HepG2 (cell line): ENCODE measurements around the gene VPS52. TPM values are rescaled to one million over a fixed set of nuclear protein-coding genes. Genes with fewer than 3 reads are reported as not detected.

Source experiments
- HDAC1 ChIP-seq: sonication (generic); formaldehyde crosslinking; IDR thresholded peaks from 2 replicates; pipeline ENCODE4 v1.5.1; 2020; ENCODE audit warnings: mild to moderate bottlenecking, missing genetic modification reagents
- NFIC ChIP-seq: IDR thresholded peaks from 2 replicates; pipeline ENCODE4 v1.6.1; 2012; ENCODE audit warnings: mild to moderate bottlenecking, low read length, inconsistent platforms
- ONECUT2 ChIP-seq: sonication (generic); formaldehyde crosslinking; IDR thresholded peaks from 2 replicates; pipeline ENCODE4 v1.4.0; 2020; ENCODE audit warnings: missing genetic modification reagents
- PHF5A ChIP-seq: IDR thresholded peaks from one replicate; pipeline ENCODE4 v1.6.1; 2018; ENCODE audit warnings: low read depth, missing genetic modification reagents; ENCODE audit not compliant: unreplicated experiment
- POLR2A ChIP-seq, 2 experiments: IDR thresholded peaks; 2 replicates each; pipeline ENCODE4 v1.6.1; 2011; ENCODE audit warnings: low read depth in 2 of 2, low read length in 2 of 2, mild to moderate bottlenecking in 1 of 2, moderate library complexity in 1 of 2; ENCODE audit not compliant: insufficient read depth in 1 of 2
- PREB ChIP-seq: sonication (generic); formaldehyde crosslinking; IDR thresholded peaks from 2 replicates; pipeline ENCODE4 v1.4.0; 2020; ENCODE audit warnings: missing genetic modification reagents
- RELA ChIP-seq: sonication (generic); formaldehyde crosslinking; IDR thresholded peaks from 2 replicates; pipeline ENCODE4 v1.4.0; 2020; ENCODE audit warnings: missing genetic modification reagents
- SALL1 ChIP-seq: sonication (generic); formaldehyde crosslinking; IDR thresholded peaks from 2 replicates; pipeline ENCODE4 v1.8.0; 2022; ENCODE audit warnings: mild to moderate bottlenecking, missing genetic modification reagents
- SATB2 ChIP-seq: sonication (generic); formaldehyde crosslinking; IDR thresholded peaks from 2 replicates; pipeline ENCODE4 v1.5.0; 2020; ENCODE audit warnings: missing genetic modification reagents
- YY1 ChIP-seq: IDR thresholded peaks from 2 replicates; pipeline ENCODE4 v1.6.1; 2011; ENCODE audit warnings: low read length, low read depth, moderate library complexity, mild to moderate bottlenecking; ENCODE audit not compliant: insufficient read depth, insufficient replicate concordance
- ZFP82 ChIP-seq: sonication (generic); formaldehyde crosslinking; IDR thresholded peaks from 2 replicates; pipeline ENCODE4 v1.5.1; 2020; ENCODE audit warnings: mild to moderate bottlenecking, missing genetic modification reagents, borderline replicate concordance
- ZFP90 ChIP-seq: sonication (generic); formaldehyde crosslinking; IDR thresholded peaks from 2 replicates; pipeline ENCODE4 v1.8.0; 2022; ENCODE audit warnings: missing genetic modification reagents, mild to moderate bottlenecking, inconsistent platforms, borderline replicate concordance
- ZNF263 ChIP-seq: sonication (generic); formaldehyde crosslinking; IDR thresholded peaks from 2 replicates; pipeline ENCODE4 v1.4.0; 2020; ENCODE audit warnings: missing genetic modification reagents
- ZNF367 ChIP-seq: sonication (generic); formaldehyde crosslinking; IDR thresholded peaks from 2 replicates; pipeline ENCODE4 v1.4.0; 2020; ENCODE audit warnings: missing genetic modification reagents, borderline replicate concordance
- ZNF446 ChIP-seq: sonication (generic); formaldehyde crosslinking; IDR thresholded peaks from 2 replicates; pipeline ENCODE4 v1.5.0; 2020; ENCODE audit warnings: mild to moderate bottlenecking, missing genetic modification reagents
- ZNF879 ChIP-seq: sonication (generic); formaldehyde crosslinking; IDR thresholded peaks from 2 replicates; pipeline ENCODE4 v1.8.1; 2023; ENCODE audit warnings: missing genetic modification reagents
- ZSCAN21 ChIP-seq: sonication (generic); formaldehyde crosslinking; IDR thresholded peaks from 2 replicates; pipeline ENCODE4 v1.8.0; 2022; ENCODE audit warnings: mild to moderate bottlenecking, missing genetic modification reagents, moderate library complexity, borderline replicate concordance
- polyA plus RNA-seq, 8 experiments: library from polyadenylated mRNA; depleted of rRNA in 3 of 8; stranded (reverse) in 7 of 8; unstranded in 1 of 8; fragments of >200 nt; fragmentation: Illumina TruSeq in 4 of 8; extraction: Trizol in 4 of 8; gene quantifications; 2 replicates each; pipeline versions ENCODE4 v1.2.1 to v1.2.3, GENCODE V29; 2011 to 2016; ENCODE audit warnings: low read depth in 4 of 8, missing spikeins in 1 of 8, mixed read lengths in 1 of 8; ENCODE audit not compliant: insufficient read depth in 1 of 8
- total RNA-seq, 5 experiments: library from RNA; depleted of rRNA; stranded (reverse); fragments of >200 nt; fragmentation: Illumina TruSeq; extraction: Trizol; gene quantifications; 2 replicates each; pipeline ENCODE4 v1.2.3, GENCODE V29; 2016; ENCODE audit warnings: low read depth in 1 of 5
- TF ChIP-seq, protein P1 (sequence below): sonication (generic); formaldehyde crosslinking; IDR thresholded peaks from 2 replicates; pipeline ENCODE4 v1.9.0; 2022; ENCODE audit warnings: missing genetic modification reagents, mild to moderate bottlenecking, borderline replicate concordance
- TF ChIP-seq, protein P2 (sequence below): sonication (generic); formaldehyde crosslinking; IDR thresholded peaks from 2 replicates; pipeline ENCODE4 v1.5.0; 2020; ENCODE audit warnings: mild to moderate bottlenecking, missing genetic modification reagents
- TF ChIP-seq, protein P3 (sequence below): IDR thresholded peaks from 2 replicates; pipeline ENCODE4 v1.6.1; 2016; ENCODE audit warnings: missing biosample characterization, missing genetic modification reagents, low read depth
- TF ChIP-seq, protein P4 (sequence below): sonication (generic); formaldehyde crosslinking; IDR thresholded peaks from 2 replicates; pipeline ENCODE4 v1.5.1; 2020; ENCODE audit warnings: missing genetic modification reagents, mild to moderate bottlenecking, borderline replicate concordance
- TF ChIP-seq, protein P5 (sequence below): sonication (generic); formaldehyde crosslinking; IDR thresholded peaks from 2 replicates; pipeline ENCODE4 v1.5.0; 2020; ENCODE audit warnings: mild to moderate bottlenecking, missing genetic modification reagents, moderate library complexity

The VPS52 gene
- total and polyA plus RNA-seq, 2 of the 13 experiments (the other 11 are each of a cell fraction or from before 2014, with no cell fraction given) = 48.9 to 85.5 TPM

DNA sequence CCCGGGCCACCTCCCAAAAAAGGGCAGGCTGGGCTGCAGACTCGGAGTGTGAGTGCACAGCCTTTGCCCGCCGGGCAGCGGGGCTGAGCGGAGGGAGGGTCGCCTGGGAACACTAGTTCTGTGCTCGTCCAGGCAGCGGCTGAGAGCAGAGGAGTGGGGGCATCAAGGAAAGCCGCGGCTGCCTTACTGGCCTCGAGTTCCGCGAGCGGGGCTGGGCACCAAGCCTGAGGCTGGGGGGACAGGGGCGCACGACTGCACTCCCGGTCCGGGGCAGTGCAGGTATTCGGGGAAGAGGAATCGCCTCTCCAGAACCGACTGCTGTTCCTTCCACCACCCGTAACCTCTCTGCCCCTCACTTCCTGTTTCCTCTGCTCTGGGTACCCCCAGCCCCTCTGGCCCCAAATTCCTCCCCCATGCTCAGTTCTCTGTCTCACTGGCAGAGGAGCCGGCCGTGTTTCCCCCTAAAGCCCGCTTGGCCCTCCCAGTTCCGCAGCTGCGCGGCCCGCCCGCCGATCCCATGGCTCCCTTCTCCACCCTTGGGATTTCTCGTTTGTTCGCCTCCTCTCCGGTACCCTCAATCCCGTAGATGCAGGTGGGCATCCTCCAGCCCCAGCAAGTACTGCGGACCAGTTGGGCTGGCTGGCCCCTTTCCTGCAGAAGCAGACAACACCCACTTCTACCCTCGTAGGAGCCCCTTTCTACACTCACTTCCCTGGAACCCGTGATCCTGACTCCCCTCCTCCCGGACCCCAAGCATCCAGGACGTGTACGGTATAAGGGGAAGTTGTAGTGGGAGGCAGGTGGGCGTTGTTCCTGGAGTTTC lies 58.3 kb downstream of the VPS52 start (continued):
- no peak for TF ChIP-seq NFIC
- TF ChIP-seq HDAC1 = no peak
- TF ChIP-seq ONECUT2 (CRISPR knock-in tag) = no peak
- TF ChIP-seq, protein P1, sequence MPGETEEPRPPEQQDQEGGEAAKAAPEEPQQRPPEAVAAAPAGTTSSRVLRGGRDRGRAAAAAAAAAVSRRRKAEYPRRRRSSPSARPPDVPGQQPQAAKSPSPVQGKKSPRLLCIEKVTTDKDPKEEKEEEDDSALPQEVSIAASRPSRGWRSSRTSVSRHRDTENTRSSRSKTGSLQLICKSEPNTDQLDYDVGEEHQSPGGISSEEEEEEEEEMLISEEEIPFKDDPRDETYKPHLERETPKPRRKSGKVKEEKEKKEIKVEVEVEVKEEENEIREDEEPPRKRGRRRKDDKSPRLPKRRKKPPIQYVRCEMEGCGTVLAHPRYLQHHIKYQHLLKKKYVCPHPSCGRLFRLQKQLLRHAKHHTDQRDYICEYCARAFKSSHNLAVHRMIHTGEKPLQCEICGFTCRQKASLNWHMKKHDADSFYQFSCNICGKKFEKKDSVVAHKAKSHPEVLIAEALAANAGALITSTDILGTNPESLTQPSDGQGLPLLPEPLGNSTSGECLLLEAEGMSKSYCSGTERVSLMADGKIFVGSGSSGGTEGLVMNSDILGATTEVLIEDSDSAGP (CRISPR knock-in tag) = peak; percentile 63; the same call in 1 of the 2 replicates
- TF ChIP-seq, protein P2, sequence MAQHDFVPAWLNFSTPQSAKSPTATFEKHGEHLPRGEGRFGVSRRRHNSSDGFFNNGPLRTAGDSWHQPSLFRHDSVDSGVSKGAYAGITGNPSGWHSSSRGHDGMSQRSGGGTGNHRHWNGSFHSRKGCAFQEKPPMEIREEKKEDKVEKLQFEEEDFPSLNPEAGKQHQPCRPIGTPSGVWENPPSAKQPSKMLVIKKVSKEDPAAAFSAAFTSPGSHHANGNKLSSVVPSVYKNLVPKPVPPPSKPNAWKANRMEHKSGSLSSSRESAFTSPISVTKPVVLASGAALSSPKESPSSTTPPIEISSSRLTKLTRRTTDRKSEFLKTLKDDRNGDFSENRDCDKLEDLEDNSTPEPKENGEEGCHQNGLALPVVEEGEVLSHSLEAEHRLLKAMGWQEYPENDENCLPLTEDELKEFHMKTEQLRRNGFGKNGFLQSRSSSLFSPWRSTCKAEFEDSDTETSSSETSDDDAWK (CRISPR knock-in tag) = no peak
- peak; percentile 45; the same call in 1 of the 2 replicates for TF ChIP-seq ZNF263 (CRISPR knock-in tag)
- TF ChIP-seq, protein P3, sequence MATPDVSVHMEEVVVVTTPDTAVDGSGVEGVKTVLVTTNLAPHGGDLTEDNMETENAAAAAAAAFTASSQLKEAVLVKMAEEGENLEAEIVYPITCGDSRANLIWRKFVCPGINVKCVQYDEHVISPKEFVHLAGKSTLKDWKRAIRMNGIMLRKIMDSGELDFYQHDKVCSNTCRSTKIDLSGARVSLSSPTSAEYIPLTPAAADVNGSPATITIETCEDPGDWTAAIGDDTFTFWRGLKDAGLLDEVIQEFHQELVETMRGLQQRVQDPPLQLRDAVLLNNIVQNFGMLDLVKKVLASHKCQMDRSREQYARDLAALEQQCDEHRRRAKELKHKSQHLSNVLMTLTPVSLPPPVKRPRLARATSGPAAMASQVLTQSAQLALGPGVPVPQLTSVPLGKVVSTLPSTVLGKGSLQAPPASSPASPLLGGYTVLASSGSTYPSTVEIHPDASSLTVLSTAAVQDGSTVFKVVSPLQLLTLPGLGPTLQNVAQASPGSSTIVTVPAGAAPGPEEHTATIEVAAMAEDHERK (CRISPR knock-in tag) = no peak
- no peak for TF ChIP-seq ZNF446
- TF ChIP-seq ZNF879 (CRISPR knock-in tag) = no peak
- TF ChIP-seq, protein P4, sequence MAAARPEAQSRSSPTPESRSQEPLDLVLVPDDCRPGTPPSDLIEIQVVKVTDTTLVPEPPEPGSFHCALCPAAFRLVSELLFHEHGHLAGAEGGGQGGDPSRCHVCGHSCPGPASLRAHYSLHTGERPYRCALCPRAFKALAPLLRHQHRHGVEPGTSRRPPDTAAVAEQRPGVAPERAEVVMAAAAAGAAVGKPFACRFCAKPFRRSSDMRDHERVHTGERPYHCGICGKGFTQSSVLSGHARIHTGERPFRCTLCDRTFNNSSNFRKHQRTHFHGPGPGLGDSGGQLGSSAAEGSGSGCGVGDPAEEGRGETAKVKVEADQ (CRISPR knock-in tag) = no peak
- TF ChIP-seq, protein P5, sequence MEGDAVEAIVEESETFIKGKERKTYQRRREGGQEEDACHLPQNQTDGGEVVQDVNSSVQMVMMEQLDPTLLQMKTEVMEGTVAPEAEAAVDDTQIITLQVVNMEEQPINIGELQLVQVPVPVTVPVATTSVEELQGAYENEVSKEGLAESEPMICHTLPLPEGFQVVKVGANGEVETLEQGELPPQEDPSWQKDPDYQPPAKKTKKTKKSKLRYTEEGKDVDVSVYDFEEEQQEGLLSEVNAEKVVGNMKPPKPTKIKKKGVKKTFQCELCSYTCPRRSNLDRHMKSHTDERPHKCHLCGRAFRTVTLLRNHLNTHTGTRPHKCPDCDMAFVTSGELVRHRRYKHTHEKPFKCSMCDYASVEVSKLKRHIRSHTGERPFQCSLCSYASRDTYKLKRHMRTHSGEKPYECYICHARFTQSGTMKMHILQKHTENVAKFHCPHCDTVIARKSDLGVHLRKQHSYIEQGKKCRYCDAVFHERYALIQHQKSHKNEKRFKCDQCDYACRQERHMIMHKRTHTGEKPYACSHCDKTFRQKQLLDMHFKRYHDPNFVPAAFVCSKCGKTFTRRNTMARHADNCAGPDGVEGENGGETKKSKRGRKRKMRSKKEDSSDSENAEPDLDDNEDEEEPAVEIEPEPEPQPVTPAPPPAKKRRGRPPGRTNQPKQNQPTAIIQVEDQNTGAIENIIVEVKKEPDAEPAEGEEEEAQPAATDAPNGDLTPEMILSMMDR = no peak
- no peak for TF ChIP-seq PHF5A (CRISPR knock-in tag)
- peak; percentile 23; the same call in 1 of the 2 replicates for TF ChIP-seq ZSCAN21
- no peak for TF ChIP-seq RELA (CRISPR knock-in tag)
- TF ChIP-seq ZFP90 (CRISPR knock-in tag) = no peak
- TF ChIP-seq PREB = no peak
- no peak for TF ChIP-seq ZNF367 (CRISPR knock-in tag)
- TF ChIP-seq YY1 = no peak
- no peak for TF ChIP-seq SALL1 (CRISPR knock-in tag)
- no peak for TF ChIP-seq ZFP82 (CRISPR knock-in tag)
- TF ChIP-seq SATB2 (CRISPR knock-in tag) = no peak
- no peak for TF ChIP-seq POLR2A (IDR thresholded peaks at IDR 0.05; ENCODE audit: insufficient read depth in 1 of 2, low read depth in 2 of 2, low read length in 2 of 2)
